ENCODE measurements around the gene CT83.

Gene CT83, protein sequence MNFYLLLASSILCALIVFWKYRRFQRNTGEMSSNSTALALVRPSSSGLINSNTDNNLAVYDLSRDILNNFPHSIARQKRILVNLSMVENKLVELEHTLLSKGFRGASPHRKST

DNA sequence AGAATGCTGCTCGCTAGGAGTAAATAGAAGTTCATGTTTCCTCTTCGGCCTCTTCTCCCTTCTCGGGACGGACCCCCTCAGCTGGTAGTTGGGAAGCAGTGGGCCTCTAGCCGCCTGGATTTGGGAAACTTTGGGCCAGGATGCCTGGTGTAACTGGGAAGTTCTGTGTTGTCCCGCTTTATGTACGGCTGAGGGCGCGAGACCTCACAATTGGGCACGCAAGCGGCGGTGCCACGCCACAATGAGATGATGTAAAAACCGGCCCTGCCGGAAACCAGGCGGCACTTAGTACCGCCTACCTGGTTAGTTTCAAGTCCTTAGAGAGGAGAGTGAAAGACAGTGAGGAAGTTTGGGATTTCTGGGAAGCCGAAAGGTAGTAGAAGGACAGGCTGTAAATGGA is at the start of gene CT83:
CT83 (minus strand) TSS at position 155 of the 400 bp plus-strand sequence; CDS start at position 35, 120 bp downstream.
- no peak for DNase-seq

GRCh38 chrX:116499780-116500179 is 37.0 kb upstream of the CT83 start:
- DNase-seq: no peak

- DNase-seq: no peak
Measured at GRCh38 chrX:116493271-116493670, 30.5 kb upstream of the CT83 start.

- DNase-seq: no peak
Measured at GRCh38 chrX:116490104-116490503, 27.3 kb upstream of the CT83 start.

- DNase-seq: no peak
Measured at GRCh38 chrX:116480059-116480458, 17.3 kb upstream of the CT83 start.

DNA sequence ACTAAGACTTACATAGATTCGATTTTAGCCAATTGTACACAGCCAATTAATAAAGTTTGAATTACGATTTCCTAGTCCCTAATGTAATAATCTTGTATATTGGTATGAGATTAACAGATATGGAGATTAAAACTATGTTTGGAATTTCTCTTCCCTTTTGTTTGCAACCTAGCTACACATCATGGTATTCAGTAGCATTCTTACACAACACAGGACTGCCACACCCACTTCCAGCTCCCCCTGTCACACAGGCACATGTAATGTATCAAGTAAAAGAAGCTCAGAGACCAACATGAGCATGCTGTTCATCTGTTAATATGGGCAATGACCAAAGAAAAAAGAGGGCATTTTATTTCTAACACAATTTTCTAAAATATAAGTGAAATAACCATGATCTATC is 13.6 kb downstream of the CT83 start:
- DNase-seq: no peak

DNA sequence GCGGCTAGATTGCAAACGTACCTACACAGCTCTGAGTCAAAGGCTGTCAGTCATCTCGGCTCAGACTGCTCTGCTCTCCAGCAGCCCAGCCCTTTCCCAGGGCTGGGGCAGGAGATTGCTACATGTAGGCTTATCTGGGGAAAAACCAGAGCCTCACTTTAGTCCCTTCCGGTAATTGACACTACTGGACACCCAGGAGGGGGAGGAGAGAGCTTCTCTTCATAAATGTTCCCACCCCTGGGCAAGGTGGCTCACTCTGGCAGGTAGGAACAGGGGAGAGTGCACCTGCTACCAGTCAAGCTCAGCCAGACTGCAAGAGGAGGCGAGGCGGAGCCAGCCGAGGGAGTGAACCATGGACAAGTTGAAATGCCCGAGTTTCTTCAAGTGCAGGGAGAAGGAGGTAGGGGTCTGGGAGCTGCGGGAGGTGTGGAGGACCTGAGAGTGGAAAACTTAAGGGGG is 26.4 kb downstream of the CT83 start, which contains the start of gene SLC6A14:
SLC6A14 (plus strand) TSS at position 249 of the 459 bp plus-strand sequence; CDS start at position 353, 104 bp downstream.
- DNase-seq: no peak

DNA sequence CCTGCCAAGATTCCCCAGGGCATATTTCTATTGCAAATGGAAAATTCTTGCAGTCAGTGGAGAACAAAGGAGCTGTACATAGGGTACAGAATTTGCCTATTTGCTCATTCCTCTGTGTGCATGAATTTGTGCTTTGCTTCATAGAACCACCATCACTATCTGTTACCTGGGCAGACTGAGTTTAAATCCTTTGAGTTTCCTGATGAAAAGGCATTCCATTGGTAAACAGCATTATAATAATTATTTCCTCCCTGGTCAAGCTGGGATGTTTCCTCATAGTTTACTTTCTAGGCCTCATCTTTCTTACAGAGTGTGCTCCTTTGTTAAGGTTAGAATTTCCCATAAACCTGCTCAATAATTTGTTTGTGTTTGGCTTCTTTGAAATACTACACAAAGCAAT is 27.2 kb downstream of the CT83 start:
- no peak for DNase-seq

DNA sequence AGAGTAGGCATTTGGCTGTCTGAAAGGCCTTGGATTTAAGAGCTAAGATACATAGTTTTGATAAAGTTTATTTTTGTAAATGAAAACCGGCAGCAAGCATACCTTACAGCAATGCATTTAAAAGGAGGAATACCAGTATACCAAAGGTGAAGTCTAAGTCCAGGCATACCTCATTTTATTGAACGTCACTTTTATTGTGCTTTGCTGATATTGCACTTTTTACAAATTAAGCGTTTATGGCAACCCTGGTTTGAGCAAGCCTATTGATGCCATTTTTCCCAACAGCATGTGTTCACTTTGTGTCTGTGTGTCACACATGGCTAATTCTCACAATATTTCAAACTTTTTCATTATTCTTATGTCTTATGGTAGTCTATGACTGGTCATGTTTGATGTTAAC is 34.8 kb downstream of the CT83 start:
- DNase-seq: no peak

- no peak for DNase-seq
Measured at GRCh38 chrX:116417968-116418367, 44.8 kb downstream of the CT83 start.

- DNase-seq: no peak
Measured at GRCh38 chrX:116417214-116417613, 45.6 kb downstream of the CT83 start.

GRCh38 chrX:116413273-116413672 is 49.5 kb downstream of the CT83 start:
- no peak for DNase-seq
